HepG2 (cell line): Measurements from ENCODE around the gene DNTTIP2. TPM values are rescaled to one million over a fixed set of nuclear protein-coding genes. Genes with fewer than 3 reads are reported as not detected.

Experiments
- ARNTL ChIP-seq: sonication (generic); formaldehyde crosslinking; IDR thresholded peaks from 2 replicates; pipeline ENCODE4 v1.4.0; 2020; ENCODE audit warnings: mild to moderate bottlenecking, missing genetic modification reagents
- ELF3 ChIP-seq: IDR thresholded peaks from 2 replicates; pipeline ENCODE4 v1.6.1; 2016; ENCODE audit warnings: missing genetic modification reagents, missing compliant biosample characterization
- GATAD2A ChIP-seq: IDR thresholded peaks from 2 replicates; pipeline ENCODE4 v1.6.1; 2016
- MIXL1 ChIP-seq: IDR thresholded peaks from 2 replicates; pipeline ENCODE4 v1.6.1; 2016
- MTA1 ChIP-seq: sonication (generic); formaldehyde crosslinking; IDR thresholded peaks from 2 replicates; pipeline ENCODE4 v1.4.0; 2020; ENCODE audit warnings: missing genetic modification reagents, mild to moderate bottlenecking, borderline replicate concordance
- NPAS2 ChIP-seq: sonication (generic); formaldehyde crosslinking; IDR thresholded peaks from 2 replicates; pipeline ENCODE4 v1.8.0; 2022; ENCODE audit warnings: mild to moderate bottlenecking, missing genetic modification reagents, borderline replicate concordance
- PAF1 ChIP-seq: IDR thresholded peaks from 2 replicates; pipeline ENCODE4 v1.6.1; 2016; ENCODE audit warnings: missing genetic modification reagents, missing compliant biosample characterization
- PREB ChIP-seq: sonication (generic); formaldehyde crosslinking; IDR thresholded peaks from 2 replicates; pipeline ENCODE4 v1.4.0; 2020; ENCODE audit warnings: missing genetic modification reagents
- SATB2 ChIP-seq: sonication (generic); formaldehyde crosslinking; IDR thresholded peaks from 2 replicates; pipeline ENCODE4 v1.5.0; 2020; ENCODE audit warnings: missing genetic modification reagents
- SNAPC4 ChIP-seq: sonication (generic); formaldehyde crosslinking; IDR thresholded peaks from 2 replicates; pipeline ENCODE4 v1.4.0; 2020; ENCODE audit warnings: mild to moderate bottlenecking, missing genetic modification reagents
- SOX5 ChIP-seq: IDR thresholded peaks from 2 replicates; pipeline ENCODE4 v1.6.1; 2016; ENCODE audit warnings: borderline replicate concordance
- YEATS2 ChIP-seq: sonication (generic); formaldehyde crosslinking; IDR thresholded peaks from 2 replicates; pipeline ENCODE4 v1.4.0; 2020; ENCODE audit warnings: missing genetic modification reagents, borderline replicate concordance
- ZBTB44 ChIP-seq: sonication (generic); formaldehyde crosslinking; IDR thresholded peaks from 2 replicates; pipeline ENCODE4 v1.4.0; 2020; ENCODE audit warnings: missing genetic modification reagents
- ZNF10 ChIP-seq: sonication (generic); formaldehyde crosslinking; IDR thresholded peaks from 2 replicates; pipeline ENCODE4 v1.4.0; 2020; ENCODE audit warnings: mild to moderate bottlenecking, low read depth, missing genetic modification reagents, borderline replicate concordance
- ZNF20 ChIP-seq: sonication (generic); formaldehyde crosslinking; IDR thresholded peaks from 2 replicates; pipeline ENCODE4 v1.4.0; 2020; ENCODE audit warnings: mild to moderate bottlenecking, moderate library complexity, missing genetic modification reagents
- ZNF256 ChIP-seq: sonication (generic); formaldehyde crosslinking; conservative IDR thresholded peaks from 2 replicates; pipeline ENCODE4 v1.4.0; 2020; ENCODE audit warnings: missing genetic modification reagents
- ZNF292 ChIP-seq: sonication (generic); formaldehyde crosslinking; IDR thresholded peaks from 2 replicates; pipeline ENCODE4 v1.8.1; 2022; ENCODE audit warnings: mild to moderate bottlenecking, low read depth, missing genetic modification reagents, borderline replicate concordance
- ZNF496 ChIP-seq: sonication (generic); formaldehyde crosslinking; IDR thresholded peaks from 2 replicates; pipeline ENCODE4 v1.8.1; 2023; ENCODE audit warnings: mild to moderate bottlenecking, moderate library complexity, missing genetic modification reagents; ENCODE audit not compliant: insufficient replicate concordance
- ZNF605 ChIP-seq: sonication (generic); formaldehyde crosslinking; IDR thresholded peaks from 2 replicates; pipeline ENCODE4 v1.8.0; 2022; ENCODE audit warnings: mild to moderate bottlenecking, missing genetic modification reagents
- ZNF788 ChIP-seq: sonication (generic); formaldehyde crosslinking; IDR thresholded peaks from 2 replicates; pipeline ENCODE4 v1.5.0; 2020; ENCODE audit warnings: mild to moderate bottlenecking, missing genetic modification reagents, borderline replicate concordance
- polyA plus RNA-seq, 8 experiments: library from polyadenylated mRNA; depleted of rRNA in 3 of 8; stranded (reverse) in 7 of 8; unstranded in 1 of 8; fragments of >200 nt; fragmentation: Illumina TruSeq in 4 of 8; extraction: Trizol in 4 of 8; gene quantifications; 2 replicates each; pipeline versions ENCODE4 v1.2.1 to v1.2.3, GENCODE V29; 2011 to 2016; ENCODE audit warnings: low read depth in 4 of 8, missing spikeins in 1 of 8, mixed read lengths in 1 of 8; ENCODE audit not compliant: insufficient read depth in 1 of 8
- total RNA-seq, 5 experiments: library from RNA; depleted of rRNA; stranded (reverse); fragments of >200 nt; fragmentation: Illumina TruSeq; extraction: Trizol; gene quantifications; 2 replicates each; pipeline ENCODE4 v1.2.3, GENCODE V29; 2016; ENCODE audit warnings: low read depth in 1 of 5
- TF ChIP-seq, protein P1 (sequence below): sonication (generic); formaldehyde crosslinking; IDR thresholded peaks from 2 replicates; pipeline ENCODE4 v1.8.0; 2022; ENCODE audit warnings: missing genetic modification reagents, mild to moderate bottlenecking, moderate library complexity, borderline replicate concordance

The DNTTIP2 gene
- total and polyA plus RNA-seq, 2 of the 13 experiments (the other 11 are each of a cell fraction or from before 2014, with no cell fraction given), result 11.4 to 63.3 TPM

GRCh38 chr1:93844262-93845045, 34.6 kb downstream of the DNTTIP2 start (continued):
- TF ChIP-seq ZNF10 (CRISPR knock-in tag), result no peak
- TF ChIP-seq ZNF292 (CRISPR knock-in tag), result no peak
- TF ChIP-seq PREB (CRISPR knock-in tag), result no peak
- peak; percentile 50 for TF ChIP-seq GATAD2A
- TF ChIP-seq SNAPC4 (CRISPR knock-in tag), result no peak
- TF ChIP-seq SOX5 (CRISPR knock-in tag), result peak; percentile 29; the same call in 1 of the 2 replicates
- TF ChIP-seq MTA1 (CRISPR knock-in tag), result no peak
- TF ChIP-seq ARNTL (CRISPR knock-in tag), result no peak
- no peak for TF ChIP-seq NPAS2 (CRISPR knock-in tag)
- TF ChIP-seq PAF1 (CRISPR knock-in tag), result no peak
- TF ChIP-seq ZNF788 (CRISPR knock-in tag), result no peak
- no peak for TF ChIP-seq ZNF256 (CRISPR knock-in tag)
- peak; percentile 44 for TF ChIP-seq ELF3
- TF ChIP-seq SATB2, result no peak
- no peak; the same call in 1 of the 2 replicates for TF ChIP-seq YEATS2 (CRISPR knock-in tag)
- no peak for TF ChIP-seq ZNF605 (CRISPR knock-in tag)
- no peak for TF ChIP-seq ZNF496 (CRISPR knock-in tag)
- TF ChIP-seq MIXL1, result peak; percentile 93
- TF ChIP-seq, protein P1, sequence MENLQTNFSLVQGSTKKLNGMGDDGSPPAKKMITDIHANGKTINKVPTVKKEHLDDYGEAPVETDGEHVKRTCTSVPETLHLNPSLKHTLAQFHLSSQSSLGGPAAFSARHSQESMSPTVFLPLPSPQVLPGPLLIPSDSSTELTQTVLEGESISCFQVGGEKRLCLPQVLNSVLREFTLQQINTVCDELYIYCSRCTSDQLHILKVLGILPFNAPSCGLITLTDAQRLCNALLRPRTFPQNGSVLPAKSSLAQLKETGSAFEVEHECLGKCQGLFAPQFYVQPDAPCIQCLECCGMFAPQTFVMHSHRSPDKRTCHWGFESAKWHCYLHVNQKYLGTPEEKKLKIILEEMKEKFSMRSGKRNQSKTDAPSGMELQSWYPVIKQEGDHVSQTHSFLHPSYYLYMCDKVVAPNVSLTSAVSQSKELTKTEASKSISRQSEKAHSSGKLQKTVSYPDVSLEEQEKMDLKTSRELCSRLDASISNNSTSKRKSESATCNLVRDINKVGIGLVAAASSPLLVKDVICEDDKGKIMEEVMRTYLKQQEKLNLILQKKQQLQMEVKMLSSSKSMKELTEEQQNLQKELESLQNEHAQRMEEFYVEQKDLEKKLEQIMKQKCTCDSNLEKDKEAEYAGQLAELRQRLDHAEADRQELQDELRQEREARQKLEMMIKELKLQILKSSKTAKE, result no peak
- no peak for TF ChIP-seq ZBTB44 (CRISPR knock-in tag)
- TF ChIP-seq ZNF20 (CRISPR knock-in tag), result no peak
